HG02840 (cell line): Measurements from ENCODE around the gene CHD3.
"Not testable (repeated sequence)": the region's sequence is repeated elsewhere in the genome, so short reads cannot be mapped to it uniquely, and the experiment has no call there.

Source experiments
- ATAC-seq: cut with Tn5 transposase; IDR thresholded peaks from one replicate; pipeline ENCODE4 v1.9.1; 2021; ENCODE audit warnings: mild to moderate bottlenecking, moderate library complexity, moderate number of reproducible peaks; ENCODE audit not compliant: unreplicated experiment, low FRiP score

Gene CHD3

DNA sequence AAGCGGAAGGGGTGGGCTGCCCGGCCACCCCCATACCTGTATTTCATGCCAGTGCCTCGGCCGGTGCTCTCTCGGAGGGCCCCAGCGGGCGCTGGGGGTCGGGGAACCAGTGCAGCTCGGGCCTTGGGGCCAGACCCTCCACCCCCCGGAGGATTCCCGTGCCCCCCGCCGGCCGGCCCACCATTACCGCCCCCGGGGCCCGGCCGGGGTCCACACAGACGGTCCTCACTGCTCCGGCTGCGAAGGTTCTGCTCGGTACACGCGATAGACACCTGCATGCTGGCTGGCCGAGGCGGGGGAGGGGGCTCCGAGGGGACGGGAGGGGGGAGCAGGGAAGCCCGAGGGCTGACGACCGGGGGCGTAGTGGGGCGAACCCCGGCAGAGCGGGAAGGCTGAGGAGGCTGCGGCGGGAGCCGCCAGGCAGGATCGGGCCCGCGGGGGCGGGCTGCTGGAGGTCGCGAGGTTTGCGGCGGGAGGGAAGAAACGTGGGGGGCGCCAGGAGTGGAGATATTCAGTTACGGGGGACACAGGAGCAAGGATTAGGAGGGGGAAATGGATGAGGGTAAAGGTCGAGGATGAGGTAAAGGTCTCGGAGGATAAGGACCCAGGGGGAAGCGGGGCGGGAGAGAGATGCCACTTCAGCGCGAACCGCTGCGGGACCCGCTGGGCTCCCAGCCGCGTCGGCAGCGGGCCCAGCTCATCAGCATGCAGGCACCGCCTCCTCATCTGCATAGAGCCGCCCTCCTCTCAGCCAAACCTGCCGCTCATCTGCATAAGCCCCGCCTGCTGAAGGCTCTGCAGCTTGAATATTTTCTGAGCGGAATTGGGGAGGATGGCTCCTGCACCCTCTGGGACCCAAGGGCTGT is 40.8 kb downstream of the CHD3 start, which contains the start of gene KCNAB3:
Gene KCNAB3, minus strand, starts transcription at position 699 of the 866 bp plus-strand sequence. Its CDS starts 421 bp downstream, at position 278.
- ATAC-seq: no peak

DNA sequence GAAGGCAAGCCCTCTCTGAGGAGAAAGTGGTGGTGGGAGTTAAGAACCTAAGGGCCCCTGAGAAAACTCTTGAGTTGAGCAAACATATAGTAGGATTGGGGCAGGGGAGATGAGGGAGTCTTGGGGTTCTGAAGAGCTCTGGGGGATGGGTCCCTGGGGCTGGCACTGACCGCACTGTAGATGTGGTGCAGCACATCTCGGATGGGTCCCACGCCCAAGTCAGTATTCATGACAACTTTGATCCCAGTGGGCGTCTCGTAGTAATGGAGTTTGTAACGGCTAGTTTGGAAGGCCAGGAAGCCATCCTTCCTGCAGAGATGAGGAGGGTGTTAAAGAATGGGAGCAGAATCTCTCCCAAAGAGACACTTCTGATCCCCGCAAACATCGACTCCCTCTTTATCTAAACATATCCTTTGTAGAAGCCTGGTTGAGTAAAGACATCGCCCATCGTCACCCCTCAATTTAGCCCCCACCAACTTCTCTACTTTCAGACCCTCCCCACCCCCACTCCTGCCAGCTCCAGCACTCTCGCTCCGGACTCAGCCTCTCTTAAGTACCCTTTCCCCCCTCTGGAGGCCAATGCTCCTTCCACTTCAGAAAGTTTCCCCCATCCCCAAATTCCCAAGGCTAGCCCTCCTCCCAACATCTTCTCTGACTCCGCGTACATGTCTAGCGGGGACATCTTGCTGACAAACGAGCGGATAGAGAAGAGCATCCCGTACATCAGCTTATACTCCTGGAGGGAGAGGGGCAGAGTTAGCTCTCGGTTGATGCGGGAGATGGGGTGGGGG is 42.4 kb downstream of the CHD3 start:
- no peak for ATAC-seq

DNA sequence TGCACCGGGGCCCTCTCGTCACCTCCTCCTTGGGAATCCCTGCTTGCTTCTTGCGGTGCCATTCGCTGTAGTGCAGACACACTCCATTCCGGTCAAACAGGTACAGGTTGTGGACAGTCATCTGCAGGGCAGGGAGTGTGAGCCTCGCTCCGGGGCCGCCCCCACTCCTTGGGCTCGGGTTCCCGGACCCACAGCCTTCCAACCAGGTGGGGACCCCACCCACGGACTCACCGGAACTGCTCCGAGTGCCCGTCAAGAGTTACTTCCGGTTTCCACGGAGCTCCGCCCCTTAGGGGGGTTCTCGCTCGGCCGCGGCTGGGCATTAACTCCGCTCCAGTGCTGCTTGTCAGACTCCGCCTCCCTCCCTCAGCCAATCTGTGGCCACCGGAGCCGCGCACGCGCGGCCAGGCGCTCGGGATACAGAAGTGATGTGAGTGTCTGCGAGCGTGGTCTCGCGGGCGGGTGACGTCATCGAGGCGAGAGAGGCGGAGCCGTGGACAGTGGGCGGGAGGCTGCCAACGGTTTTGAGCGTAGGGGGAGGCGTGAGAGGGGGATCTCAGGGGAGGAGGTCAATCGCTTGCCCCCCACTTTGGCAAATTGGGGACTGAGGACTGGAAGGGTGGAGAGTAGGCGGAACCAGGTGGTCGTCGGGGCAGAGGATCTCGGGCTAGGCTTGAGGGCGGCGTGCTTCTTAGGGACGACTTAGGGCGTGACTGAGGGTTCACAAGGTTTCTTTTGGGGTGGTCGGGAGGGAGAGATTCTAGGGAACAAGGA is 43.3 kb downstream of the CHD3 start, which contains the start of the genes CNTROB and TRAPPC1:
Gene CNTROB, plus strand, starts transcription at position 498 of the 774 bp plus-strand sequence. CDS start 874 bp downstream, outside the sequence.
Gene TRAPPC1, minus strand, starts transcription at position 238 of the 774 bp plus-strand sequence. Its CDS starts 117 bp downstream, at position 121.
- peak; percentile 95 for ATAC-seq

DNA sequence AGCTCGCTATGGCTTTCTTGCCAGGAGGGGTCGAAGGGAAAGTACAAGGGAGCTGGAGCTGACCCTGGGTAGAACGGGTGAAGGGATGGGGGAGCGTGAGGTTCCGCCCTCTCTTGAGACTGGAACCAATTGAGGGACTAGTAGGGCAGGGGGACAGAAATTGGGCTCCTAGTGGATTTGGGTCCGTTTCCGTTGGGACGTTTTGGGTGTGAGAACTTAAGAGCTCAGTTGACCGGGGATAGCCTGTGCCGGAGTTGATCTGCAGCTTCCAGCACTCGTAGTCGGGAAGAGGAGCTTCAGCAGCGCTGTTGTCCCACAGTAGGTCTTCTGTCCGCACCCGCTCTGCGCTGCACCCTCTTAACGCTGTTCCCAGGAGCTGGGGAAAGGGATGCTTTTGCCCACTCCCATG is 43.9 kb downstream of the CHD3 start:
- no peak for ATAC-seq

DNA sequence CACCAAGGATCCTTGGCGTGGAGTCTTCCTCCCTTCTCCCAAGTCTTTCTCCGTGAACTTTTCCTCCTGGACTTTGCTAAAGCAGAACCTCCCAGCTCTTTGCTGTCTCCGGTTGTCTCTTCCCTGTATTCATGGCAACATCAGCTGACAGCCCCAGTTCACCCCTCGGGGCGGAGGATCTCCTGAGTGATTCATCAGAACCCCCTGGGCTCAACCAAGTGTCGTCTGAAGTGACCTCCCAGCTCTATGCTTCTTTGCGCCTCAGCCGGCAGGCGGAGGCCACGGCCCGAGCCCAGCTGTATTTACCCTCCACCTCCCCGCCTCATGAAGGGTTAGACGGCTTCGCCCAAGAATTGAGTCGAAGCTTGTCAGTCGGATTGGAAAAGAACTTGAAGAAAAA is 44.4 kb downstream of the CHD3 start:
- ATAC-seq: no peak

DNA sequence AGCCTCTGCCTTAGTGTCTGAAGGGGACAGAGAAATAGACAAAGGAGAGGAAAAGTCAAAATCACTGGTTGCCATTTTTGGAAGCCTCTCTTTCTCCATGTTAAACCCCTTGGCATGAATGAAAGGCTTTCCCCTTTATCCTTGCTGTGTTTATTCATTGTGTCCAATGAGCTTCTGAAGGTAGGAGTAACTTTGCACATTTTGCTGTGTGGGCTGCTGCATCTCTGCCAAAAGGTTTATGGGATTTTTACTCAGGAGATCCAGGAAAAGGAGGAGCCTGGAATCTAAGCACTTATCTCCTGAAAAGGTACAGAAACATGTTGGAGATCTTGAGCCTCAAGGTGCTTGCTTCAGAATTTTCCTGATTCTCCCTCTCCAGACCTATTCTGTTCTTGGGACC is 47.3 kb downstream of the CHD3 start:
- no peak for ATAC-seq

DNA sequence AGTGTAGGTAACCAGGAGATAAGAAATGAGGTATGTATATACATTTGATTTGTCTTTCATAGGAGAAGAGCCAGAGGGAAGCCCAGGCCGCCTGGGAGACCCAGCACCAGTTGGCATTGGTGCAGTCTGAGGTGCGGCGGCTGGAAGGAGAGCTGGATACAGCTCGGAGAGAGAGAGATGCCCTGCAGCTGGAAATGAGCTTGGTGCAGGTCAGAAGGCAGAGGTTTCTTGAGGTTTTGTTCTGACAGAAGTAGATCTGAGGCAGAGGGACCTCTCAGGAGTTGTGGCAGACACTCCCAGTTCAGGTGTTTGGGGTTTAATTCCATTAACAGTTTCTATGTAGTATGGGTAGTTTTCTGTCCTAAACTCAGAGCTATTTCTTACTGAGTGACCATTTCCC is 51.4 kb downstream of the CHD3 start:
- no peak for ATAC-seq

DNA sequence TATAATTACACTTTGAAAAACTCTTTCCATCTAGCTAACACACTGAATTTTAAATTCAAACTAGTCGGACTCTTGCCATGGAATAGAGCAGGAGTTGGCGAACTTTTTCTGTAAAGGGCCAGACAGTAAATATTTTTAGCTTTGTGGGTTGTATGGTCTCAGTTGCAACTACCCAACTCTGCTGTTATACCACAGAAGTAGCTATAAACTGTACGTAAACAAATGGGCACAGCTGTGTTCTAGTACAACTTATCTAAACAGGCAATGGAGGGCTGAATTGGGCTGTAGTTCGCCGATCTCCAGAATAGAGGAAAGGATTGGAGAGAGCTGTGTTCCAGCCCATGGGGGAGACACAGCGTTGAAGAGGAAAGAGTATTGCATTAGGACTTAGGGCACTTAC is 52.2 kb downstream of the CHD3 start:
- no peak for ATAC-seq

DNA sequence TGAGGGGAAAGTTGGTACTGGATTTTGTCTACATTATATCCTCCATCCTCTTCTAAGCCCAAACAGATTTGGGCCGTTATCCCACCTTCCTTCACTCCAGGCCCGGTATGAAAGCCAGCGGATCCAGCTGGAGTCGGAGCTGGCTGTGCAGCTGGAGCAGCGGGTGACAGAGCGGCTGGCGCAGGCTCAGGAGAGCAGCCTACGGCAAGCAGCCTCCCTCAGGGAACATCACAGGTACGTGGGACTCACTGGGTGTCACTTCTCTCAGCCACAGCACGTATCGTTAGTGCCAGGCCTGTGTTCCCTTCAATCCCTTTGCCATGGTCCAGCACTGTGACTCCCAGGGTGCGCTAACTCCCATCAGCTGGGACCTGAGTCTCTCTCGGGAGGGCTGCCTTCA is 54.7 kb downstream of the CHD3 start:
- ATAC-seq: no peak

DNA sequence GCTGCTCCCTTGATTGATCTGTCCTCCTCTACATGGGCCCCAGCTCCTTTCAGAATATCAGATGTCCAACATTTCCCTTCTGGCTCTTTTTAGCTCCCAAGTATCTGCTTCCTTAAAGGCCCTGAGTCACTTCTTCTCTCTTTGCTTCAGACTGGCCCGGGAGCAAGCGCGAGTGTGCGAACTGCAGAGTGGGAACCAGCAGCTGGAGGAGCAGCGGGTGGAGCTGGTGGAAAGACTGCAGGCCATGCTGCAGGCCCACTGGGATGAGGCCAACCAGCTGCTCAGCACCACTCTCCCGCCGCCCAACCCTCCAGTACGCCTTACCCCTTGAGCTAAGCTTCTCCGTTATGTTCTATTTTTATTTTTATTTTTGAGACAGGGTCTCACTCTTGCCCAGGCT is 55.7 kb downstream of the CHD3 start:
- ATAC-seq: no peak

DNA sequence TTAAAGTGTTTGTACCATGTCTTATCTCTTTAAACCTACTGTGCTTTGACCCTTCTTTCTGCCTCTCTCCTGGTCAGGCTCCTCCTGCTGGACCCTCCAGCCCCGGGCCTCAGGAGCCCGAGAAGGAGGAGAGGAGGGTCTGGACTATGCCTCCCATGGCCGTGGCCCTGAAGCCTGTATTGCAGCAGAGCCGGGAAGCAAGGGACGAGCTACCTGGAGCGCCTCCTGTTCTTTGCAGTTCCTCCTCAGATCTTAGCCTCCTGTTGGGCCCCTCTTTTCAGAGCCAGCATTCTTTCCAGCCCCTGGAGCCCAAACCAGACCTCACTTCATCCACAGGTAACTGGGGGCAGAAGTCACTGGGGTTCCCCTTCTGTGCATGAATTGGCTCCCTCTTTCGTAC is 57.1 kb downstream of the CHD3 start:
- no peak for ATAC-seq

DNA sequence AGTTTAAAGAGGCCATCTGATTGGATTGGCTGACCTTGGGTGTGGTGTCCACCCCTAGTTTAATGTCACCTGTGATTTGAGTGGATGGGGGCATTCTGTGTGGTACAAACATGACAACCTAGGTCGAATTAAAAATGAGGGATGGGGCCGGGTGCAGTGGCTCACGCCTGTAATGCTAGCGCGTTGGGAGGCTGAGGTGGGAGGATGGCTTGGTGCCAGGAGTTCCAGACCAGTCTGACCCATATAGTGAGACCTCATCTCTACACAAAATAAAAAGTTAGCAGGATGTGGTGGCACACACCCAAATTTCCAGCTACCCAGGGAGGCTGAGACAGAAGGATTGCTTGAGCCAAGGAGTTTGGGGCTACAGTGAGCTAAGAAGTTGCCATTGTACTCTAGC is 57.9 kb downstream of the CHD3 start:
- no peak for ATAC-seq

DNA sequence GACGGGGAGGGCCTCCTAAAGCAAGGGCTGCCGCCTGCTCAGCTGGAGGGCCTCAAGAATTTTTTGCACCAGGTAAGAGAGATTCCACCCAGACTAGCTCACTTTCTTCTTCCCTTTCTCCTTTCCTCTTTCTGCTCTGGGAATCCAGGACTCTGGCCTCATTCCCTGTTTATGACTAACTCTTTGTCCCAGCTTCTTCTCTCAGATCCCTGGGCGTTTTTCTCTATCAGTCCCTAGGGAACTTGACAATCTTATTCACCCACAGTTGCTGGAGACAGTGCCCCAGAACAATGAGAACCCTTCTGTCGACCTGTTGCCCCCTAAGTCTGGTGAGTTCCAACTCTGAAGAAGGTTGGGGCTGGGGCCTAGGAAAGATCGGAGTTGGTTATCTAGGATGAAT is 59.1 kb downstream of the CHD3 start:
- no peak for ATAC-seq

DNA sequence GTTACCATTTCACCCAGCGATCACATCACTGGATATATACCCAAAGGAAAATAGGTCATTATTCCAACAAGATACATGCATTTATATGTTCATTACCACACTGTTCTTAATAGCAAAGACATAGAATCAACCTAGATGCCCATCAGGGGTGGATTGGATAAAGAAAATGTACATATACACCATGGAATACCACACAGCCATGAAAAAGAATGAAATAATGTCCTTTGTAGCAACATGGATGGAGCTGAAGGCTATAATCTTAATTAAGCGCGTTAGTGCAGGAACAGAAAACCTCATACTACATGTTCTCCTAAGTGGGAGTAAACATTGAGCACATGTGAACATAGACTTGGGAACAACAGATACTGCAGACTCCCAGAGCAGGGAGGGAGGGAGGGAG is 62.0 kb downstream of the CHD3 start:
- no peak for ATAC-seq

DNA sequence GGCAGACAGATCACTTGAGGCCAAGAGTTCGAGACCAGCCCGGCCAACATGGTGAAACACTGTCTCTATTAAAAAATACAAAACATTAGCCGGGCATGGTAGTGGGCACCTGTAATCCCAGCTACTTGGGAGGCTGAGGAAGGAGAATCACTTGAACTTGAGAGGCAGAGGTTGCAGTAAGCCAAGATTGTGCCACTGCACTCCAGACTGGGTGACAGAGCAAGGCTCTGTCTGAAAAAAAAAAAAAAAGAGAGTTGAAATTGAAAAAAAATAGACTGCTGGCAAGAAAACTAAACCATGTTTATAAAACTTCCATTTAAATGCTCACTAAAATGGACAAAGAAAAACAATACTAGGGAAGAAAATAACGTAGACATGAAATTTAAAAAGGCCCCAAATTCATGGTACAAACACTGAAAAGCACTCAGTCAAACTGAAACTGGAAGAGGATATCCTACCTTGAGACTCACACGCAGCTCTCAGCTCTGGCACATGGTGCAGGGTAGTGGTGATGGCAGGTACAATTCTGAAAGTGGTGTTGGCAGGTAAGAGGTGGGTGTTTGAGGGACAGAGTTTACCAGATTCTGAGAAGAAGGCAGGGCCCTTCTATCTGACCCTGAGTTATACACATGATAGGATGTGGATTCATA is 62.7 kb downstream of the CHD3 start:
- no peak for ATAC-seq

DNA sequence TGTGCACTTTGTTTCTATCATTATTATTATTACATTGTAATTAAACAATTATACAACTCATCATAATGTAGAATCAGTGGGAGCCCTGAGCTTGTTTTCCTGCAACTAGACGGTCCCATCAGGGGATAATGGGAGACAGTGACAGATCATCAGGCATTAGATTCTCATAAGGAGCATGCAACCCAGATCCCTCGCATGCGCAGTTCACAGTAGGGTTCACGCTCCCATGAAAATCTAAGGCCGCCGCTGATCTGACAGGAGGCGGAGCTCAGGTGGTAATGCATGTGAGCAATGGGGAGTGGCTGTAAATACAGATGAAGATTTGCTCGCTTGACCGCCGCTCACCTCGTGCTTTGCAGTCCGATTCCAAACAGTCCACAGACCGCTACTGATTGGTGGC is 64.7 kb downstream of the CHD3 start:
- ATAC-seq: not testable (repeated sequence)

DNA sequence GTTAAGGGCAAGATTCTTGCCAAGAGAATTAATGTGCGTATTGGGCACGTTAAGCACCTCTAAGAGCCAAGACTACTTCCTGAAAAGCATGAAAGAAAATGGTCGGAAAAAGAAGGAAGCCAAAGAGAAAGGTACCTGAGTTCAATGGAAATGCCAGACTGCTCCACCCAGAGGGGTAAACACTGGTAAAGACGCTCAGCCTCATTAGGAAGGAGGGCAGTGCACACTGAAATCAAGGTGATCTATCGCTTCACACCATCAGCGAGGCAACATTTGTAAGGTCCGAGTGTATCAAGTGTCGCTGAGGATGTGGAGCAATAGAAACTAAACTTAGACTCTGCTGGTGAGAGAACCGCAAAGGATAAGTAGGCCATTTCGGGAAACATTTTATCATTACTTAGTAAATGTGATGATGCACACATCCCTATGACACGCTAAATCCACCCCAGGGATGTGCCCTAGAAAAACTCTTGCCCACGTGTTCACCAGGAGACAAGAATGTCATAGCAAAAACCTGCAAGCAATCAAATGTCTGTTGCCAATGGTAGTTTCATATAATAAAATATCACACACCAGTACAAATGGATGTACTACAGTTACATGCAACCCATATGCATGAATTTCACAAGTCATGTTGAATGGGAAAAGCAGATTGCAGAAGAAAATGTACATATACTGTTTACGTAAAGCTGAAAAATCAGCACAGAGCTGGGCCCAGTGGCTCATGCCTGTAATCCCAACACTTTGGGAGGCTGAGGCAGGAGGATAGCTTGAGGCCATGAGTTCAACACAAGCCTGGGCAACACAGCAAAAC is 67.0 kb downstream of the CHD3 start:
- no peak for ATAC-seq

DNA sequence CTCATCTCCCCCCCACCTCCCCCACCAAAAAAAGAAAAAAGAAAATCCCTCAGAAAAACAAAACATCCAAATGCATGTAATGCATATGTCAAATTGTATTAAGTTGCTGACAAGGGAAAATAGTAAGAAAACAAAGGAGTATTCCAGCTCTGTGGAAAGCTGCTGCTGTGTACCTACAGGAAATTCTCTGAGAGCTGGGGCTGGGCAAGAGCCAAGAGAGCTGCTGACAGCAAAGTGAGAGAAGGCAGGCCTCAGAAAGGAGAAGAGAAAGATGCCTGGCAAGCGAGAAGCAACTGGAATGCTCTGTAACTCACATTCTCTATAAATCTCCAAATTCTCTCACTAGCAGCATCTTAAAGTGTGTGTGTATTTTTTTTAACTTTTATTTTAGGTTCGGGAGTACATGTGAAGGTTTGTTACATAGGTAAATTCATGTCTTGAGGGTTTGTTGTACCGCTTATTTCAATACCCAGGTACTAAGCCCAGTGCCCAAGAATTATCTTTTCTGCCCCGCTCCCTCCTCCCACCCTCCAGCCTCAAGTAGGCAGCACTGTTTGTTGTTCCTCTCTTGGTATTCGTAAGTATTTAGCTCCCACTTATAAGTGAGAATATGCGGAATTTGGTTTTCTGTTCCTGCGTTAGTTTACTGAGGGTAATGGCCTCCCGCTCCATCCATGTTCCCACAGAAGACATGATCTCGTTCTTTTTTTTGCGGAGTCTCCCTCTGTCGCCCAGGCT is 67.8 kb downstream of the CHD3 start:
- ATAC-seq: no peak
